Measurements from ENCODE around the gene HLA-DQA1.
"Not testable (repeated sequence)": the region's sequence is repeated elsewhere in the genome, so short reads cannot be mapped to it uniquely, and the experiment has no call there.

The HLA-DQA1 gene

DNA sequence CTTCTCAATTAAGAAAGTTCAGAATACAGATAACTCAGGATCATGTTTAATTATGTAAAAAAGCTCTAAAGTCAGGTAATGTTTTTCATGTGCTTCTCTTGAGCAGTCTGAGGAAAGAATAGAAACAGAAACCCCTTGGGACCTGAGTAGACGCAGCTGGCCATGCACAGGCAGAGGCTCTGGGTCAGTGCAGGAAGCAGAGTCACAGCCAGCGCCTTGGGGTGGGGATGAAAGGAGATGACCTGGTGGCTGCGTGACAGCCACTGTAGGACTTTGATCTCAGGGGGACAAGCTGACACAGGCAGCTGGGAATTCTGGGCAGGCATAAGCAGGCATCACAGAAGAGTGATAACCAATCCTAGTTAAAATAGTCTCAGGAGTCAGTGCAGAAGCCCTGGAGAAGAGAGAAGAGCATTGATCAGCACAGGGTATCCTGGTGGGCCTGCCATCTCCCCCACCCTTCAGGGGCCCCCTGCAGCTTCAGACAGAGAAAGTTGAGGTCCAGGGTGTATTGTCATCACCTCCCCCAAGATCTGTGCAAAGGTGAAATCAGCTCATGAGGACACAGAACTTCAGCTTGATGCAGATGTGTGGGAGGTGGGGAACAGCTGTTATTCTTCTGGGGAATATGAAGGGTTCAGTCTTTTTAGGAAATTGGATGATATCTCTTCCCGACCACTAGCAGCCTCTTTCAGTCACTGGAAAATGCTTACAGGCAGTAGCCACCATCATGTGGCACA is 22.8 kb downstream of the HLA-DQA1 start:
- no peak for DNase-seq

DNA sequence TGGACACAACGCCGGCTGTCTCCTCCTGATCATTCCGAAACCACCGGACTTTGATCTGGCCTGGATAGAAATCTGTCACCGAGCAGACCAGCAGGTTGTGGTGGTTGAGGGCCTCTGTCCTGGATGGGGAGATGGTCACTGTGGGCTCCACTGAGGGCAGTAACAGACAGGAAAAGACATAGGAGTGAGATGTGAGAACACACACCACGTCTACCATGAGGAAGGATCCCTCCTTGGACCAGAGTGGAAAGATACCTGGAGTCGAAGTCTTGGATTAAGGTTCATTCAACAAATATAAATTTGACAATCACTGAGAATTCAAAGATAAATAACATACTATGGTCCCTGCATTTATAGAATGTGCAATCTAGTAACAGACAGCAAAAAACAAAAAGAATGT is 24.9 kb downstream of the HLA-DQA1 start:
- DNase-seq: no peak

DNA sequence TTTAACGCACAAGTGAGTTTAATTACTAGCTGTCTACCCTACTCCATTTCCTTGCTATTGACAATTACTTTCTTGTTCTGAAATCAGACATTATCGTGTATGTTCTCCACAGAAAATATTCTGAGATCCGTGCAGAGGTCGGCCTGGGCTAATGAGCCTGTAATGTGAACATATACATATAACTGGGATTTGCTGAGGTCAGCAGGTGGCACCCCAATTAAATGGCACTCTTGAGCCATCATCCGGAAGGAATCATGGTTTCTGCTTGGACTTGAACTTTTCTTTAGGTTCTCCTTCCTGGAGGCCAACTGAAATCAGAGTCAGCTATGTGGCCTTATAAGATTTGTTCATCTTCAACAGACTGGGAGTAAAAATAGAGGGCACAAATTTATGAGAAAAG is 25.6 kb downstream of the HLA-DQA1 start:
- DNase-seq: no peak

DNA sequence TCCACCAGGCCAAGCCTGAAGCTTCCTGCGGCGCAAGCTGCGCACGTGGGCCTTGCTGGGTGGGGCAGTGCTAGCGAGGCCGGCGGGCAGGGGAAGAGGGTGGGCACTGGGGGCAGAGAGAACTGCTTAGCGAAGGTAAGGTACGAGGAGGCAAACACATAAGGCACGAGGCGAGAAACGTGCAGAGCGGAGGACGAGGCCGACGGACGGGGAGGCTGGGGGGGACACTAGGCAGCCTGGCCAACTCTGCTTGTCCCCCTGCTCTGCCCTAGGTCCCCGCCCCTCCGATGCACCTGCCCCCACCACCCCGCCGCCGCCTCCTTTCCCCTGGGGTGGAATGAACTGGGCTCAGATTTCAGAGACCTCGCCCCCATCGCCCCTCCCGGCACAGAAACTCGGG is 27.1 kb downstream of the HLA-DQA1 start:
- no peak for DNase-seq

DNA sequence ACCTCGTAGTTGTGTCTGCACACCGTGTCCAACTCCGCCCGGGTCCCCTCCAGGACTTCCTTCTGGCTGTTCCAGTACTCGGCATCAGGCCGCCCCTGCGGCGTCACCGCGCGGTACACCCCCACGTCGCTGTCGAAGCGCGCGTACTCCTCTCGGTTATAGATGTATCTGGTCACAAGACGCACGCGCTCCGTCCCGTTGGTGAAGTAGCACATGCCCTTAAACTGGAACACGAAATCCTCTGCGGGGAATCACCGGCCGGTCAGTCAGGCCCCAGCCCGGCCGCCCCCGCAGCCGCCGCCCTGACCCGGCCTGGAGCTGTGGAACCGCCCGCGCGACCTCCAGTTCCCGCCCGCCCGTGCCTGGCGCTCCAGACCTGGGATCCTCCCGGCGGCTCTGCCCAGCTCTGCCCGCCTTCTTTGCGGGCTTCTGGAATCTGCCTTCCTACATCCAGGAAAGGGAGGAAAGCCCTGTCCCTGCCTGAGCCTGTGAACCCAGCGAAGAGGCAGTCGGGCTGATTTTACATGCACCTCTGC is 27.7 kb downstream of the HLA-DQA1 start:
- DNase-seq: no peak

DNA sequence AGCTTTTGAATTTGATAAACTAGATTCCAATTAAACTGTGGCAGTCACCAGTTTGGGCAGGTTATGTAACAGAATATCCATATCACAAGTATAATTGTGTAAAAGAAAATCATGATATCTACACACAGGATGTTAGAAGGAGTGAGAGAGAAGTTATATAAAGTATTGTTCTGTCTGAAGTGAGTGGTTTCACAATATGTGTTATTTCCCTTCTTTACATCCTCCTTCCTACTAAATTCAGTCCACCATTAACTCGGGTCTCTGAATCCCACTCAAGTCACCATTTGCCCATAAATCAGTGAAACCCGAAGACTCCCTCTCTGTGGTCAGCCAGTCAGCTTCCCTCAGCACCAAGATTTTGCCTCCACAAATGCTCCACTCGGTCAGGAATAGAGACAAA is 28.5 kb downstream of the HLA-DQA1 start:
- no peak for DNase-seq

DNA sequence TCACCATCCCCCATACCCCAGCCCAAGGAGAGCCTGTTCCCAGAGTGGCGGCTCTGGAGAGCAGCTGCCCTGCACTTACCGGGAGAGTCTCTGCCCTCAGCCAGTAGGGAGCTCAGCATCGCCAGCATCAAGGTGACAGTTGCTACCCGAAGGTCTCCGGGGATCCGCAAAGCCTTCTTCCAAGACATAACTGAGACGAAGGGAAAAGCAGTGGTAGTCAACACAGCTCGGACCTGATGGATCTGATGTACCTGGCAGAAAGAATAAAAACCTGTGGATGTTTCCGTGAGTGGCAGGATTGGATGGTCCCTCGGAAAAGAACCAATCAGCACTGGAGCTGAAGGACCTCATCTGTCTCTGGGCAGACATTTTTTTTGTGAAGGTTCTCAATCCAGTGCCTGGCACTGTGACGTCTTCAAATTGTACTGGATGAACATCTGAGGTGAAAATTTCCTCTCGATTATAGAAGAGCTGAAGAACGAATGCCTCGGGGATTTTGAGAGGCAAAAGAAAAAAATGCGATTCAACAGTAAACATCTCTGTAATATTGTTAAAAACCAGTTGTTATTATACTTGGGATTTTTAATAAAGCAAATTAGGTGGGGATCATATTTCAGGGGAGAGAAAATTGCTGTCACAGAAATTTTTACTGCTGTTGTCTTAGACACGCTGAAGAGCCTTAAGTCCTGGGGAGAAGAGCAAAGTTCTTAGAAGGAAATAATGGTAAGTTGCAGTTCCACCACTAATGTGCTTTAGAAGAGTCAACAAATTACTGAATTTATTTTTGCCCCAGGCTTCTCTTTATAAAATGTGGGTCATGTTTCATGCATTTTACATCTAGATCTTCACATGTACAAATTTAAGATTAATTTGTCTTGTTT is 29.5 kb downstream of the HLA-DQA1 start, which contains the start of gene HLA-DQB1:
Gene HLA-DQB1, minus strand, starts transcription at position 238 of the 881 bp plus-strand sequence. Its CDS starts 50 bp downstream, at position 188.
- DNase-seq: no peak

DNA sequence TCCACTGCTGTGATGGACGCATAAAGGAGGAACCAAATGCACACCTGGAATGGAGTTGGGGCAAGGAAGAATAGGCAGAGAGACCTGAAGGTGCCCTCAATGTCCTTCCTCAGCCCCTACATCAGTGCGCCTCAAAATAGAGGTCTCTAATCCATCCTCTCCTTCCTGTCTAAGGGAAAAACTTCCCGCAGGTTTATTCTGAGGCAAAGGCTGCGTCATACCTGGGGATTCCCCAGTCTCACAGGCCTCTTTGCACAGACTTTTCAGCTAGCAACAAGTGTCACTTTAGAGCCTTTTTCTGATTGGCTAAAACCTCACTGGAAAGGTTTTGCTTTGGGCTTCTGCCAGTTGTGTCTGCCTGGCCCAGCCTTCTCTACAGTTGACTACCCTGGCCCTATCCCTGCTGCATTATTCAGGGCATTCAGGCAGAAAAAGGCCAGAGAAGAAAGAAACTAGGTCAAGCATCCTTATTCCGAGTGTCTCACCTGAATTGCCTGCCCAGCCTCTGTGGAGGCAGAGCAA is 31.1 kb downstream of the HLA-DQA1 start:
- no peak for DNase-seq

DNA sequence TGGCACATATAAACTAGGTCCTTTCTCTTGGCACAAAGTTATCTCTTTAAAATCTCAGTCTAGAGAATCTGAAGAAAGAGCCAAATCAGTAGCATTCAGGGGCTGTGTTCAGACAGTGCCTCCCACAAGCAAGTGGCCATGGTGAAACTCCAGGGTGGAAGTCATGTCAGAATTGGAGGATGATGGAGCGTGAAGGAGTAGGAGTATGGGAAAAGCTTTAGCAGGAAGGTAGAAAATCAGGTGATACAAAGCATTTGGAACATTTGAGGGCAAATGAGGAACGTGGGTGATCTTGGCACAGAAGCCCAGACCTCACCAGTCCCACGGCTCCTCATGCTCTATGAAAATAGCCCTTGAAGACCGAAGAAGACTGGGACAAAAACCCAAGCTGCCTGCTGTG is 32.0 kb downstream of the HLA-DQA1 start:
- no peak for DNase-seq

DNA sequence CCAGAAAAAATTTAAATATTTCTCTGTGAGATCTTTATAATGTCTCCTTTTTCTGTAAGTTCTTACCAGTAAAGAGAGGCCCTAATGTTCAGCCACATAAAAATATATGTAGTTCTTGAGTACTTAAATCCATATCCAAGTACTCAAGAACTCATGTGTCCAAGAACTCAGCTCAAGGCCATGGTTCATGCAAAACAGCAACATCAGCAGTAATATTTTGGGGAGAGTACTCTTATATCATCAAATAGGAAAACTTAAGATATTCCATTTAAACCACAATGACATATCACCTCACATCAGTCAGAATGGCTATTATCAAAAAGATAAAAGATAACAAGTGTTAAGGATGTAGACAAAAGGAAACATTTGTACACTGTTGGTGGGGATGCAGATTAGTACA is 32.7 kb downstream of the HLA-DQA1 start:
- DNase-seq: no peak

DNA sequence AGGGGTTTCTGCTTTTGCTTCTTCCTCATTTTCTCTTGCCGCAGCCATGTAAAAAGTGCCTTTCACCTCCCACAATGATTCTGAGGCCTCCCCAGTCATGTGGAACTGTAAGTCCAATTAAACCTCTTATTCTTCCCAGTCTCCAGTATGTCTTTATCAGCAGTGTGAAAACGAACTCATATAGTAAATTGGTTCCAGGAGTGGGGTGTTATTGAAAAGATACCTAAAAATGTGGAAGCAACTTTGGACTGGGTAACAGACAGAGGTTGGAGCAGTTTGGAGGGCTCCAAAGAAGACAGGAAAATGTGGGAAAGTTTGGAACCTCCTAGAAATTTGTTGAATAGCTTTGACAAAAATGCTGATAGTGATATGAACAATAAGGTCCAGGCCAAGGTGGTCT is 34.7 kb downstream of the HLA-DQA1 start:
- not testable (repeated sequence) for DNase-seq

DNA sequence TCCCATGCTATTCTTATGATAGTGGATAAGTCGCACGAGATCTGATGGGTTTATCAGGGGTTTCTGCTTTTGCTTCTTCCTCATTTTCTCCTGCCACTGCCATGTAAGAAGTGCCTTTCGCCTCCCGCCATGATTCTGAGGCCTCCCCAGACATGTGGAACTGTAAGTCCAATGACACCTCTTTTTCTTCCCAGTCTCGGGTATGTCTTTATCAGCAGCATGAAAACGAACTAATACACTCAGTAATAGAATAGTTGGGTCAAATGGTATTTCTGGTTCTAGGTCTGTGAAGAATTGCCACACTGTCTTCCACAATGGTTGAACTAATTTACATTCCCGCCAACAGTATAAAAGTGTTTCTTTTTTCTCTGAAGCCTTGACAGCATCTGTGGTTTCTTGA is 36.9 kb downstream of the HLA-DQA1 start:
- not testable (repeated sequence) for DNase-seq

DNA sequence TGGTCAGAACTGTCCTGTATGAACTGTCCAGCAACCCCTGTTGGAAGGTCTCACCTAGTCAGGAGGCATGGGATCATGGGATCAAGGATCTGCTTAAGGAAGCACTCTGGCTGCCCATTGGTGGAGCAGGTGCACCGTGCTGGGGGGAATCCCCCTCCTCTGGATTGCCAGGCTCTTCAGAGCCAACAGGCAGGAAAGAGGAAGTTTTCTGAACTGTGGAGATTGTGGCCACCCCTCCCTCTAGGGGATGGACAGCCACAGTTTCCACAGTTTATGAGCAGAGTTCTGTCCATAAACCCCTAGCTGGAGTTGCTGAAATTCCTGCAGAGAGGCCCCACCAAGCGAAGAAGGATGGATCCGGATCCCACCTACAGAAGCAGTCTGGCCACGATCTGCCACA is 42.3 kb downstream of the HLA-DQA1 start:
- no peak for DNase-seq

DNA sequence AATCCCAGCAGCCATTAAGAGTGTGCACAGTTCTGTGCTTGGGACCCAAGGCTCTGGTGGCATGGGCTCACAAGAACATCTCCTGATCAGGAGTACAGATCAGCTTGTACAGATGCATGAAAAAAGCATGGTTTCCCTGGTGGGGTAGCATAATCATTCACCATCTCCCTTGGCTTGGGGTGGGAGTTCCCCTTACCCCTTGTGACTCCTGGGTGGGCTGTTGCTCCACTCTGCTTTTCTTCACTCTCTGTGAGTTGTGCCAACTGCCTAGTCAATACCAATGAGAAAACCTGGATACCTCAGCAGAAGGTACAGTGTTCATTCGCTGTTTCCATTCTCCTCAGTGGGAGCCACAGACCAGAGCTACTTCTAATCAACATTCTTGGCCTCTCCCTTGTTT is 42.8 kb downstream of the HLA-DQA1 start:
- DNase-seq: no peak

DNA sequence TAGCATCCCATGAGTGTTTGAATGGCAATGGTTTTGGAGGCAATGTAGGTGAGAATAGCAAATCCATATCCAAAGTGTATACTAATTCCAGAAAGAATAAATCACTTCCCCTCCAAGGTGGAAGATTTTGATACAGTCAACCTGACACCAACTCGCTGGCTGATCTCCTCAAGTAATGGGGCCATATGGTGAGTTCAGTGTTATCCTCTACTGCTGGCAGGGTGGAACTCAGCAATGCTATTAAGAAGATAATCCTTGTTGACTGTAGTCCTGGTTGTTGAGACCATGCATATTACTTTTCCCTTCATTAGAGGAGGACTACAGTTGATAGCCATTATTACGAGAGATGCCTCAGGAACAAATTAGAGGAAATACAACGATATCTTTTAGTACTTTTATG is 47.0 kb downstream of the HLA-DQA1 start:
- no peak for DNase-seq

DNA sequence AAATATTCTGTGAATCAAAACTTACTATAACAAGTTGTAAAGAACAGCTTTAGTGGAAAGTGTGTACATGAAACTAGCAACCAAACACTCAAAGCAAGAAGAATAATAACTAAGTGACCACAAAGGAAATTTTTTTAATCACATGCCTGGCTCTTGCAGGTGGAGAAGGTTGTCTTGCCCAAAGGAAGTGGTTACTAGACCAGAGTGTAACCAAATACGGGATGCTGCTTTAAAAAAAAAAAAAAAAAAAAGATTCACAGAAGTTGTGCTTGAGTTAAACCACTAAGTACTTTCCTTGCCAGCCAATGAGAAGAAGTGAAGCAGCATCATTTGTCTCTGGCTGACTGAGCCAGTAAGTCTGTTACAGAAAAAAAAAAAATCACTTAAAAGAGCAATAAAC is 48.4 kb downstream of the HLA-DQA1 start:
- DNase-seq: no peak

DNA sequence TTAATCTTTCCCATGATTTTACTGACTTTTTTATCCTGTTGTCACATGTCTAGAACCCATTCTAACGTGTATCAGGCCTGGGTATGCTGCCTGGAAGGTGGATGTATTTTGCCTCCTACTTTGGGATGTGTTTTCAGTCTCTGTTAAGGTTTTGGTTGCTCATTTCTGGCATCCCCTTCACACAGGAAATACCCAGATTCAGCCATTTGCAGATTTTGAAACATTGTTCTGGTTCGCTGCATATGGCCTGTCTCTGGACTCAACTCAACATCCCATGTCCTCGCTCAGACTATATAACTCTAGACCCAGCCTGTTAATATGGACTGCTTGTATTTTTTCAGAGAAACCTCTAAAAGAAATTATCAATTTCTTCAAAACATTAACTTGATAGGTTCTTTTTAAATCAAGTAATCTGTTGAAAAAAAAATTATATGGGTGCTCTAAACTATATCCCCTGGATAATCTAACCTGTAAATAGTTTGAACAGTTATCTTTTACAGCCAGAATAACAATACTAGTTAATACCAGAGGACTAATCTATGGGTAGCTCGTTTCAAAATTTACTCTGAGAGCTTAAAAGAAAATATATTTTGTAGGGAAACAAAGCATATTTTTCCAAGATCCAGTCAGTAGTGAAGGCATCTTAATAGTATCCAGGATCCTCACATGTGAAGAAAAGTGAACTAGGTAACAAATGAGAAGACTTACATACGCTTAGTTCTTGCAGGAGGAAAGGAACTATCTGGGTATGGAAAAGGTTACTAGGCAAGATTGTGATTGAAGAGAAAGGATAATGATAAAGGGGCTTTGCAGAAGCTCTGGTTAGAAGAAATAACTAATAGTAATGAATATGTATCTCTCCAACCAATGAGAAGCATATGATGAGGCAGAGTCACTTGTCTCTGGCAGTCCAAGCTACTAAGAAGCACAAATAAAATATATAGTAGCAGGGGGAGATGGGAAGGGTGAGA is 52.6 kb downstream of the HLA-DQA1 start:
- no peak for DNase-seq

DNA sequence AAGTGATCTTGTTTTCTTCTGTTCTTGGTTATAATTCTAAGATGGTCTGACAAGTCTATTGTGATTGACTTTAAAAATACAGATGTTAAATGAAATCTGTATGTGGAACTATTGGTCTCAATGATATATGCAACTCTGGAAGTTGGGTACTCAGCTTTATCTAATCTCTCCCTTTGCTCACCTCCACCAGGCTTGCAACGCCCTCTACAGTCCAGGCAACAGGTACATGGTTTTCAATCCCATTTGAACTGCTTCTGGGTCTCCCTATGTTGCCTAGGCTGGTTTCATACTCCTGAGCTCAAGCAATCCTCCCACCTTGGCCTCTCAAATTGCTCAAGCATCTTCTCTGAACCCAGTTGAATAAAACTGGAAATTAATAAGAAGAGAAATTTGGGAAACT is 54.8 kb downstream of the HLA-DQA1 start:
- DNase-seq: no peak

Data from NCI-H1436 treated with DMSO at 0.1 percent for 48 hours (cell line).